GM18505 (cell line): ENCODE measurements around the gene LRTM2.

ENCODE experiments used
- ATAC-seq: cut with Tn5 transposase; IDR thresholded peaks from one replicate; pipeline ENCODE4 v1.9.1; 2021; ENCODE audit not compliant: unreplicated experiment
- POLR2A ChIP-seq: IDR thresholded peaks from 4 replicates; pipeline ENCODE4 v1.6.1; 2011; ENCODE audit warnings: borderline replicate concordance; ENCODE audit not compliant: insufficient read depth, insufficient read length; ENCODE audit errors: extremely low read depth

LRTM2 gene

GRCh38 chr12:1820191-1820895, at the start of gene LRTM2:
Gene LRTM2 (plus strand): TSS chr12:1820565. CDS start chr12:1828149, 7,584 bp downstream.
- no peak for ATAC-seq
- TF ChIP-seq POLR2A: no peak

DNA sequence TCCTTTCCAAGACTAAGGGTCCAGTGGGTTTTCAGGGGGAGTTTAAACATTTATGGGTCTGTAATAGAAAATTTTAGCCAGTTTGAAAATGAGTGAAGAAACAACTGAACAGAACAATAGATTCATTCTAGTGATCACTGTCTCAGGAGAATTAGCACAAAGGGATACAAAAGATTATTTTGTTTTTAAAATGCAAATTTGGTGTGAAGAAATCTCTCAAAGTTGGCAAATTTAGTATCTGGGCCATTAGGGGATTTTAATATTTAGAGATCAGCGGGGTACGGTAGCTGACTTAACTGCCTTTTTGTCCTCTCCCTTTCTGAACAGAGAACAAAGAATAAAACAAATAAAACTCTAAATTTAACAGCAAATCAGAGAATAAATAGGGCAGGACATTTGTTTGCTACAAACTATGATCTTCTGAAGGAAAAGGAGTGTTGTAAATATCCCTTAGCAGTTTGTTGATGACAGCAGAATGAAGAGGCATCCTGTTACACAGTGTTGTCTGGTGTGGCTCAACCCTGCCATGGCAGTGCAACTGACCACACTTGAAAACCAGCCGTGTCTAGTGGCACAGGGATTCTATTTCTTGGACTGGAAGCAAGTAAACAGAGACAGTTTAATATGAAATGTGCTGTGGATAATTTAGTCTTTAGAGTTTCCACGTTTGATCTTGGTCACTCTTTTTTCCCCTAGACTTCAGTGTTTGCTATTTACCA, 46.3 kb upstream of the LRTM2 start:
- ATAC-seq: no peak
- TF ChIP-seq POLR2A: no peak

DNA sequence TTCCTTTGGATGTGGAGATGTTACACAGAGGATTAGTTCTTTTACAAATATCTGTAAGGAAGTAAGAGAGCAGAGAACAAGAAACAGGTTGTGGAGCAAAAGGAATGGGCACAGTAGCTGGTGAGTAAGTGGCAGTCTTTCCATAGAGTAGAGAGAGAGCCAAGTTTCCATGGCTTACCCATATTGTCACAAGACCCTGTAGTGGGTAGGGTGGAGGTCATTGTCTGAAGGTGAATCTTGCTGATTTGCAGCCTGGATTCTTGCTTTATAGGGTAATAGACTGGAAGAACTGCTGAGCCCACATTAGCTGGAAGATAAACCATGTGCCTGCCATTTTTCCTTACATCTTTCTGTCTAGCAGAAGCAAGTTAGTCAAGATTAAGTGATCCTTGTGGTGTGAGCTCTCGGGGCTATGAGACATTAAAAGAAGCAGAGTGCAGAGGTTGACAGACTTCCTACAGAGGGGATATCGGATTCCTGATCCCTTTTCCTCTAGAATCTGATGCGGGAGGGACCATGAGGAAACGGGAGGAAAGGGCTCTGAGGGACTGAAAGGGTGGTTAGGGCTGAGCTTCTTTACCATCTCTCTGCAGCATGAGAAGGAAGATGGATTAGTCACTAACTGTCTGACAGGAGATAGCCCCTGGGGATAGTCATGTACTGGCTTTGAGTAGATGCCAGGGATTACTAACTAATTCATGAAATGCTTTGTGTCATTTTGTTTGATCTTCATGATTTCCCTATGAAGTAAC, 44.0 kb upstream of the LRTM2 start:
- TF ChIP-seq POLR2A: no peak
- ATAC-seq: no peak

- TF ChIP-seq POLR2A: no peak
Observed at GRCh38 chr12:1777798-1778197, 42.6 kb upstream of the LRTM2 start.

DNA sequence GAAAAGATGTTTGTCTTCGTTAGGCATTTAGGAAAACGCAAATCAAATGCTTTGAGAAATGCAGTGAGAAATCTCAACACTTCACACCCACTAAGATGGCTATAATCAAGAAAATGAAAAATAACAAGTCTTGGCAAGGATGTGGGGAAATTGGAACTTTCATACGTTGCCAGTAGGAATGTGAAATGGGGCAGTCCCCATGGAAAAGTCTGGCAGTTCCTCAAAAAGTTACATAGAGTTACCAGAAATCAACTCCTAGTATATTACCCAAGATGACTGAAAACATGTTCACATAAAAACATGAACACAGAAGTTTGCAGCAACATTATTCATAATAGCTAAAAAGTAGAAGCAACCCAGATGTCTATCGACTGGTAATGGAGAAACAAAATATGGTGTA, 41.5 kb upstream of the LRTM2 start:
- no peak for TF ChIP-seq POLR2A
- no peak for ATAC-seq

More at GRCh38 chr12:1777798-1778197, 42.6 kb upstream of the LRTM2 start:
- ATAC-seq: no peak

DNA sequence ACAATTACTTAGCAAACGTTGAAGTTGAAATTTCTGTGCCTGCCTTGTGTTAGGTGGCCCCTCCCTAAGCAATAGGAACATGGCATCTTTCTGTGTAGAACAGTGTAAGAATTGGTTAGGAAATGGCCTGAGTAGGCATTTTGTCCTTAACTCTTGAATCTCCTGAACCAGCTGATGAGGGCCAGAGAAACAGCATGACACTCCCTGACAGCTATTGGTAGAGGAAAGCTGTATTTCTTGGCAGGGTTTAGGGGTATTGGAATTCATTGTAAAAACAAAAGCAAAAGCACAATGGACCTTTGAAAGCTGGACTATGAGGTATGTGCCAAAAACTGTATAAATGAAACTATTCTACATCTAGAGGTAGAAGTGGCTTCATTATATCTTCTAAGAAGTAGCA, 40.6 kb upstream of the LRTM2 start:
- no peak for TF ChIP-seq POLR2A
- no peak for ATAC-seq

DNA sequence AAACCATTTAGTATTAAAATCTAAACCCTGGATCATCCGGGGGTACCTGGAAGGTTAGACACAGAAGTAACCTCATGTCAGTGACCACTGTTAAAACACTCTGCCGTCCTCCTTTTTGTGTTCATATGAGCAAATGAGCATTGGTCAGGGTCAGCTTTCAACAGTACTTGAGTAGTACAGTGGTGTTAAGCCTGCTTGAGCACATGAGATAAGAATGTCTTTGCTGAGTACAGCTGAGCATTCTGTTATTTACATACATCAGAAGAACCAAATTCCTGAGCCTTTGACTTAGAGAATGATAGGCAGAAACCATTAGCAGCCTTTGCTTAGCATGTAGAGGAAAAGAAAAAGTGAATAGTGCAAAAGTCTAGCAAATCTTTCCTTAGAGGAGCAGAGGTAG, 38.6 kb upstream of the LRTM2 start:
- no peak for ATAC-seq
- TF ChIP-seq POLR2A: no peak

GRCh38 chr12:1782215-1782614, 38.1 kb upstream of the LRTM2 start:
- ATAC-seq: no peak
- TF ChIP-seq POLR2A: no peak

DNA sequence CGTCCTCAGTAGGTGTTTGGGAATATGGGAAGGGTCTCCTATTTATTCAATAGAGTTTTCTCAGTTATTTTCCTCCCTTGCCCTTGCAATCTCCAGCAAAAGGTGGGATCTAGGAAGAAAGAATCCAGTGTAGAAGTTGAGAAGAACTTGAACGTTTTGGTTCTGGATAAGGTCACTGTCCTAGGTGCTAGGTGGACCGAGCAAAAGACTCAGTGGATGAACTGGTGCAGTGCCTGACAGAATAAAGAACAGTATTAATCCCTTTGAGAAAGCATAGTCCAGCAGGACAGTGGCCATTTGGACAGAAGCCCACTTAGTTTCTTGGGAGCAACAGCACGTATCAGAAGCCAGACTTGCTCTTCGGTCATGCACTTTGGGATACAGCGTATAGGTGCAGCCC, 32.7 kb upstream of the LRTM2 start:
- no peak for TF ChIP-seq POLR2A
- no peak for ATAC-seq

DNA sequence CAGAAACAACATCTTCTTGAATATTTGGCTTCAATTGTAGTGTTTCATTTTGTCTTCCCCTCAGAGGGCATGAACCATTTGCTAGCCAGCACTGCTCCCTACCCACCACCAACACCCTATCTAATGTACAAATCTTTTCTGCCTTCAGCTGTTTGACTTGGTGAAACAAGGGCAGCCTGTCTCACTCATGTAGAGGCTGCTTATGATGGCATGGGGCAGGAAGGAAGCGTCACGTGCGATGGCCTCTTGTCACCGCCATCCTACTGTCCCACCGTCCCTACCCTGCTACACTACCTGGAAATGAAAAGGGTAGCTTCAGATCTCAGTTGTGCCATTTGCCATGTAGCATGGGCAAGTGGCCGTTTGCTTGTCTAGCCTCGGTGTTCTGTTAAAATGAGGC, 29.9 kb upstream of the LRTM2 start:
- no peak for TF ChIP-seq POLR2A
- ATAC-seq: no peak

GRCh38 chr12:1791104-1791841, 29.1 kb upstream of the LRTM2 start:
- TF ChIP-seq POLR2A: no peak
- ATAC-seq: no peak

DNA sequence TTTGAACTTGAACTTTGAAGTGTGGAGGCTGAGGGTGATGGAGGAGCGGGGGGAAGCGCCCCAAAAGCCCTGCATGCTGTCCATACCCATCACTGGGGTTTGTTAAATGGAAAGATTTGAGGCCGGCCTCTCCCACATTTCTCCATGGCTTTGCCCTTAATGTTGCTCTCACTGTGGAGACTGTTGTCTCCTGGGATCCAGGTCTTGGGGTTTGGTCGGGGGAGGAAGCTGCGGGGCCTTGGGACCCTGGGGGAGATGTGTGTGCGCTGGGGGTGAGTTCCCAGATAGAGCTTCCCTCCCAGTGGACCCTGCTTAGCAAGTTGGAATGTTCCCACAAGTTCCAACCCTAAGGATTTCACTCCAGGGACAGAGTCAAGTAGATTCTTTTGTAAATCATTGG, 28.0 kb upstream of the LRTM2 start:
- no peak for TF ChIP-seq POLR2A
- no peak for ATAC-seq

GRCh38 chr12:1793426-1794210, 26.7 kb upstream of the LRTM2 start:
- ATAC-seq: no peak
- TF ChIP-seq POLR2A: no peak

DNA sequence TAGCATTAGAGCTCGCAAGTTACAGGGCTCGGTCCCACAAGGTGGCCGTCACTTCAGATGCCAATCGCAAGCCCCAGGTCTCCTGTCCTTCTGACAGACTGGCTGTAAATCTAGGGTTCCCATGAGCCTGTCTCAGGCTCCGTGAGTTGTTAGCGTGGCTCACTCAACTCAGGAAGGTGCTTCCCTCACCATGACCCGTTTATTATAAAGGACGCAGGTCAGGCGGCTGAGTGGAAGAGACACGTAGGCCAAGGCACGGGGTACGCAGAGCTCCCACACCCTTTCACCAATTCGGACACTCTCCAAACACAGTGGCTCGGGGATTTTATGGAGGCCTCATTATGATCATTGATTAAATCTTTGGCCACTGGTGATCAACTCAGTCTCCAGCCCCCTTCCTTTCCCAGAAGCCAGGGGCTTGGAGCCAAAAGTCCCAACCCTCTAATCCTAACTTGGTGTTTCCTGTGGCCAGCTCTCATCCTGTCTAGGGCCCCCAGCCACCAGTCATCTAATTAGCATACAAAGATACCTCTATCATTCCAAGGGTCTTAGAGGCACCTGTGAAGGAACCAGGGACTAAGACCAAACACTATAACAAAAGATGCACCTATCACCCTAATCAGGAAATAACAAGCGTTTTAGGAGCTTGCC, 25.8 kb upstream of the LRTM2 start:
- no peak for TF ChIP-seq POLR2A
- ATAC-seq: no peak
